ENCODE data around the gene ADAT2. TPM values are rescaled to one million over a fixed set of nuclear protein-coding genes. Genes with fewer than 3 reads are reported as not detected.

Gene ADAT2
- total and polyA plus RNA-seq, 10 of the 15 experiments (the other 5 are each of a cell fraction or from before 2014, with no cell fraction given) = 7.8 to 38.6 (median 17.3) TPM

GRCh38 chr6:143402721-143403336 is 47.7 kb downstream of the ADAT2 start:
- no peak for FAIRE-seq
- ChIA-PET CTCF (interaction anchor here (1.9 kb wide), 1 partner anchor 25 kb away, joined by 7 read pairs; no protein-coding TSS in a partner anchor), SMC1A (ENCODE audit: uncharacterized antibody, unreplicated experiment) (interaction anchor here (1.4 to 2.1 kb wide), 2 partner anchors 12 to 17 kb away, joined by 5 to 8 read pairs; no protein-coding TSS in a partner anchor), RAD21 (ENCODE audit: unreplicated experiment) (no interaction called here), POLR2A (interaction anchor here (0.7 to 1.2 kb wide), 2 partner anchors 12 to 366 kb away, joined by 3 read pairs; no protein-coding TSS in a partner anchor)
- Histone ChIP-seq H3K4me2 (ENCODE audit: control insufficient read depth, insufficient read depth) (no peak overlapping the region), H4K20me1 (ENCODE audit: control insufficient read depth, insufficient read depth) (no peaks in the 10 kb centered on the region), H3K9ac (ENCODE audit: control insufficient read depth, insufficient read depth, low read length) (no peak overlapping the region), H3K4me3 (no peak overlapping the region), H3K36me3 (ENCODE audit: control insufficient read depth in 2 of 2, insufficient read depth in 2 of 2, low read length in 1 of 2) (no peaks in the 10 kb centered on the region), H3K9me3 (replicated peaks; ENCODE audit: control insufficient read depth, insufficient read depth, low read length) (no peaks in the 10 kb centered on the region), H2AFZ (ENCODE audit: control insufficient read depth, low read depth, low read length) (no peak overlapping the region), H3K4me1 (ENCODE audit: control insufficient read depth, insufficient read depth, low read length) (peaks cover 15% of the 10 kb centered on the region), H3K27ac (ENCODE audit: control insufficient read depth, insufficient read depth) (no peak overlapping the region), H3K79me2 (ENCODE audit: control insufficient read depth, insufficient read depth, low read length) (no peaks in the 10 kb centered on the region), H3K27me3 (replicated peaks in 1 of 2; ENCODE audit: control insufficient read depth in 2 of 2, insufficient read depth in 2 of 2, low read length in 1 of 2) (no peaks in the 10 kb centered on the region)
- in situ Hi-C loops (cut with MboI) = loop anchor here (25.0 kb wide), 1 partner anchor 716 kb away; no protein-coding TSS in a partner anchor
- ATAC-seq = no peak
- intact Hi-C loops (cut with micrococcal nuclease; ENCODE audit: unreplicated experiment) = no loop called here
- TF ChIP-seq DPF2 (IDR thresholded peaks at IDR 0.05) (no peak), CUX1 (IDR thresholded peaks at IDR 0.05; ENCODE audit: insufficient replicate concordance, low read depth, low read length) (no peak)
- no TSS peak for BruUV-seq (replicated peaks)
- no peak for DNase-seq (ENCODE audit: low read depth, low spot score)
- WGBS (ENCODE audit: insufficient coverage, insufficient replicate concordance, low lambda C conversion rate, missing lambda C conversion rate) = 69% methylated on average over 7 of the region's 7 CpGs

Measured in GM12878 (cell line).